HEK293 (cell line): ENCODE data around the gene NR2E3.

Experiments
- CTCF ChIA-PET: fragments of 350-600 bp; formaldehyde crosslinking; extraction: SDS; loops from one replicate; lab custom pipeline; 2021; ENCODE audit warnings: antibody characterized with exemption; lab: Yijun Ruan, JAX
- POLR2A ChIA-PET: fragments of 300-600 bp; formaldehyde crosslinking; extraction: SDS; loops from one replicate; lab custom pipeline; 2020; ENCODE audit warnings: antibody characterized with exemption, inconsistent platforms; lab: Yijun Ruan, JAX
- H3K27ac ChIP-seq: fragments of 200-500 bp; sonication (Bioruptor generic); 2 replicates; pipeline ENCODE4 v1.5.1; 2014; ENCODE audit warnings: low read depth, low read length, control low read depth, inconsistent platforms; ENCODE audit errors: extremely low read depth
- H3K36me3 ChIP-seq, 2 experiments: fragments of 200-500 bp in 1 of 2; sonication (Bioruptor generic) in 1 of 2; 1 replicate in 1 of 2; 2 replicates in 1 of 2; pipeline ENCODE4 v1.5.1; 2014 to 2017; ENCODE audit warnings: inconsistent platforms in 2 of 2, low read length in 2 of 2; ENCODE audit not compliant: control insufficient read depth in 2 of 2, insufficient read depth in 1 of 2
- H3K4me1 ChIP-seq: fragments of 200-500 bp; sonication (Bioruptor generic); 2 replicates; pipeline ENCODE4 v1.5.1; 2014; ENCODE audit warnings: mild to moderate bottlenecking, low read length, inconsistent platforms; ENCODE audit not compliant: control insufficient read depth, insufficient read depth
- H3K4me3 ChIP-seq: 2 replicates; pipeline ENCODE4 v1.5.1; 2011; ENCODE audit warnings: low read depth, mild to moderate bottlenecking, control low read depth, low read length, moderate library complexity
- H3K9me3 ChIP-seq: fragments of 200-500 bp; sonication (Bioruptor generic); 2 replicates; pipeline ENCODE4 v1.5.1; 2014; ENCODE audit warnings: low read depth, low read length, inconsistent platforms; ENCODE audit not compliant: control insufficient read depth, insufficient read depth
- EGR2 ChIP-seq: fragments of 450-650 bp; formaldehyde crosslinking; IDR thresholded peaks from 2 replicates; pipeline ENCODE4 v1.5.1; 2016; ENCODE audit warnings: low read depth, missing biosample characterization, missing genetic modification characterization
- PATZ1 ChIP-seq: fragments of 450-650 bp; formaldehyde crosslinking; IDR thresholded peaks from 2 replicates; pipeline ENCODE4 v1.5.1; 2016; ENCODE audit warnings: missing biosample characterization, missing genetic modification characterization
- PBX3 ChIP-seq: sonication (generic); formaldehyde crosslinking; IDR thresholded peaks from 2 replicates; pipeline ENCODE4 v1.8.1; 2022; ENCODE audit warnings: mild to moderate bottlenecking, moderate library complexity, missing genetic modification reagents
- PRDM6 ChIP-seq: fragments of 450-650 bp; formaldehyde crosslinking; IDR thresholded peaks from 2 replicates; pipeline ENCODE4 v1.5.1; 2017; ENCODE audit warnings: missing biosample characterization, missing genetic modification characterization
- REPIN1 ChIP-seq: fragments of 450-650 bp; formaldehyde crosslinking; IDR thresholded peaks from 2 replicates; pipeline ENCODE4 v1.5.1; 2017; ENCODE audit warnings: missing biosample characterization, missing genetic modification characterization, low read depth
- REST ChIP-seq: fragments of 450-650 bp; formaldehyde crosslinking; IDR thresholded peaks from 2 replicates; pipeline ENCODE4 v1.5.1; 2016; ENCODE audit warnings: missing biosample characterization, missing genetic modification characterization
- SP2 ChIP-seq: fragments of 450-650 bp; formaldehyde crosslinking; IDR thresholded peaks from 2 replicates; pipeline ENCODE4 v1.5.1; 2016; ENCODE audit warnings: missing biosample characterization, missing genetic modification characterization
- YY1 ChIP-seq: fragments of 450-650 bp; formaldehyde crosslinking; IDR thresholded peaks from 2 replicates; pipeline ENCODE4 v1.5.1; 2018; ENCODE audit warnings: missing biosample characterization, missing genetic modification characterization
- ZNF155 ChIP-seq: fragments of 450-650 bp; formaldehyde crosslinking; IDR thresholded peaks from 2 replicates; pipeline ENCODE4 v1.5.1; 2016; ENCODE audit warnings: missing biosample characterization, missing genetic modification characterization
- ZNF19 ChIP-seq: fragments of 450-650 bp; formaldehyde crosslinking; IDR thresholded peaks from 2 replicates; pipeline ENCODE4; 2016; ENCODE audit warnings: missing biosample characterization, missing genetic modification characterization, low read depth
- ZNF202 ChIP-seq: fragments of 450-650 bp; formaldehyde crosslinking; IDR thresholded peaks from 2 replicates; pipeline ENCODE4 v1.5.1; 2016; ENCODE audit warnings: missing biosample characterization, missing genetic modification characterization, borderline replicate concordance
- ZNF239 ChIP-seq: fragments of 450-650 bp; formaldehyde crosslinking; IDR thresholded peaks from 2 replicates; pipeline ENCODE4 v1.5.1; 2016; ENCODE audit warnings: missing biosample characterization, missing genetic modification characterization
- ZNF280D ChIP-seq: fragments of 450-650 bp; formaldehyde crosslinking; IDR thresholded peaks from 2 replicates; pipeline ENCODE4 v1.5.1; 2016; ENCODE audit warnings: missing biosample characterization, missing genetic modification characterization
- ZNF324 ChIP-seq: fragments of 450-650 bp; formaldehyde crosslinking; IDR thresholded peaks from 2 replicates; pipeline ENCODE4 v1.5.1; 2016; ENCODE audit warnings: missing biosample characterization, missing genetic modification characterization
- ZNF366 ChIP-seq: fragments of 450-650 bp; formaldehyde crosslinking; conservative IDR thresholded peaks from 2 replicates; pipeline ENCODE4 v1.5.1; 2016; ENCODE audit warnings: missing biosample characterization, missing genetic modification characterization
- ZNF416 ChIP-seq: fragments of 450-650 bp; formaldehyde crosslinking; IDR thresholded peaks from 2 replicates; pipeline ENCODE4 v1.5.1; 2016; ENCODE audit warnings: missing biosample characterization, missing genetic modification characterization
- ZNF426 ChIP-seq: fragments of 450-650 bp; formaldehyde crosslinking; IDR thresholded peaks from 2 replicates; pipeline ENCODE4 v1.5.1; 2017; ENCODE audit warnings: missing biosample characterization, missing genetic modification characterization, mild to moderate bottlenecking, inconsistent platforms, moderate library complexity
- ZNF510 ChIP-seq: fragments of 450-650 bp; formaldehyde crosslinking; IDR thresholded peaks from 2 replicates; pipeline ENCODE4 v1.5.1; 2018; ENCODE audit warnings: mild to moderate bottlenecking, missing genetic modification characterization, missing biosample characterization; ENCODE audit not compliant: insufficient replicate concordance
- ZNF639 ChIP-seq: fragments of 450-650 bp; formaldehyde crosslinking; IDR thresholded peaks from 2 replicates; pipeline ENCODE4 v1.5.1; 2016; ENCODE audit warnings: missing biosample characterization, missing genetic modification characterization
- ZNF664 ChIP-seq: fragments of 450-650 bp; formaldehyde crosslinking; IDR thresholded peaks from 2 replicates; pipeline ENCODE4 v1.5.1; 2016; ENCODE audit warnings: missing biosample characterization, missing genetic modification characterization
- ZNF677 ChIP-seq: fragments of 450-650 bp; IDR thresholded peaks from 2 replicates; pipeline ENCODE4 v1.5.0; 2018; ENCODE audit warnings: missing biosample characterization, mild to moderate bottlenecking, missing genetic modification characterization, moderate library complexity
- ZNF768 ChIP-seq: fragments of 450-650 bp; formaldehyde crosslinking; IDR thresholded peaks from 2 replicates; pipeline ENCODE4 v1.5.1; 2018; ENCODE audit warnings: missing biosample characterization, mild to moderate bottlenecking, missing genetic modification characterization

The NR2E3 gene

GRCh38 chr15:71817351-71817750 lies 7.0 kb downstream of the NR2E3 start:
- no peak overlapping the region for H3K27ac ChIP-seq
- H3K9me3 ChIP-seq = peaks cover 5% of the 10 kb centered on the region
- CTCF ChIA-PET = no interaction called here
- peaks cover 0 to 7% of the 10 kb centered on the region in 2 experiments; a peak in 2 of 3 replicates for H3K36me3 ChIP-seq
- POLR2A ChIA-PET = no interaction called here
- no peak overlapping the region for H3K4me3 ChIP-seq
- TF ChIP-seq SP2 (tag by site-specific recombination) (no peak), PBX3 (CRISPR knock-in tag) (no peak), ZNF366 (no peak), ZNF426 (tag by site-specific recombination) (no peak), EGR2 (tag by site-specific recombination) (no peak), REPIN1 (tag by site-specific recombination) (no peak), ZNF239 (tag by site-specific recombination) (no peak), ZNF639 (tag by site-specific recombination) (no peak), ZNF155 (tag by site-specific recombination) (no peak), ZNF664 (tag by site-specific recombination) (no peak), ZNF510 (tag by site-specific recombination) (no peak), ZNF202 (tag by site-specific recombination) (no peak), PRDM6 (tag by site-specific recombination) (no peak), ZNF280D (tag by site-specific recombination) (no peak), ZNF768 (tag by site-specific recombination) (no peak)
- no peaks in the 10 kb centered on the region for H3K4me1 ChIP-seq

GRCh38 chr15:71820127-71820526 lies 9.8 kb downstream of the NR2E3 start:
- no peak overlapping the region for H3K4me3 ChIP-seq
- ChIA-PET CTCF (no interaction called here), POLR2A (no interaction called here)
- H3K27ac ChIP-seq = no peak overlapping the region
- H3K36me3 ChIP-seq = peaks cover 0 to 19% of the 10 kb centered on the region in 2 experiments; a peak in 2 of 3 replicates
- H3K4me1 ChIP-seq = no peaks in the 10 kb centered on the region
- peaks cover 7% of the 10 kb centered on the region for H3K9me3 ChIP-seq
- TF ChIP-seq ZNF416 (tag by site-specific recombination) (no peak), ZNF19 (tag by site-specific recombination) (no peak), ZNF324 (tag by site-specific recombination) (no peak), YY1 (tag by site-specific recombination) (no peak), REST (tag by site-specific recombination) (no peak), ZNF677 (tag by site-specific recombination) (no peak), ZNF366 (no peak), ZNF202 (tag by site-specific recombination) (no peak), PATZ1 (tag by site-specific recombination) (no peak)
